DMS53 (cell line): ENCODE measurements around the gene TTN.

ENCODE experiments used
- DNase-seq: peaks from one replicate; lab custom pipeline; 2025; lab: John Stamatoyannopoulos, UW

TTN gene

GRCh38 chr2:178807227-178808008, at the start of gene TTN:
TTN (minus strand) TSS chr2:178807423; CDS start chr2:178804642, 2,781 bp downstream.
- DNase-seq: peak; percentile 51

GRCh38 chr2:178855151-178855550, 47.9 kb upstream of the TTN start:
- DNase-seq: no peak

GRCh38 chr2:178848335-178848734, 41.1 kb upstream of the TTN start:
- DNase-seq: no peak

GRCh38 chr2:178846458-178846802, 39.2 kb upstream of the TTN start:
- no peak for DNase-seq

GRCh38 chr2:178845566-178846457, 38.6 kb upstream of the TTN start:
- no peak for DNase-seq

- DNase-seq: no peak
Measured at GRCh38 chr2:178844701-178845100, 37.5 kb upstream of the TTN start.

- DNase-seq: no peak
Measured at GRCh38 chr2:178844269-178844668, 37.0 kb upstream of the TTN start.

GRCh38 chr2:178843697-178844096, 36.5 kb upstream of the TTN start:
- no peak for DNase-seq

GRCh38 chr2:178836807-178837206, 29.6 kb upstream of the TTN start:
- DNase-seq: no peak

- DNase-seq: no peak
Measured at GRCh38 chr2:178834086-178834485, 26.9 kb upstream of the TTN start.

- DNase-seq: no peak
Measured at GRCh38 chr2:178833382-178833781, 26.2 kb upstream of the TTN start.

- no peak for DNase-seq
Measured at GRCh38 chr2:178830451-178830850, 23.2 kb upstream of the TTN start.

- DNase-seq: no peak
Measured at GRCh38 chr2:178829981-178830380, 22.8 kb upstream of the TTN start.

GRCh38 chr2:178829299-178829960, 22.2 kb upstream of the TTN start:
- DNase-seq: no peak

- DNase-seq: no peak
Measured at GRCh38 chr2:178828486-178828881, 21.3 kb upstream of the TTN start.

GRCh38 chr2:178827739-178828485, 20.7 kb upstream of the TTN start:
- no peak for DNase-seq

- no peak for DNase-seq
Measured at GRCh38 chr2:178827111-178827510, 19.9 kb upstream of the TTN start.

- no peak for DNase-seq
Measured at GRCh38 chr2:178825183-178825582, 18.0 kb upstream of the TTN start.

GRCh38 chr2:178824181-178824580, 17.0 kb upstream of the TTN start:
- DNase-seq: no peak

- no peak for DNase-seq
Measured at GRCh38 chr2:178819992-178820391, 12.8 kb upstream of the TTN start.

GRCh38 chr2:178819147-178819875, 12.1 kb upstream of the TTN start:
- no peak for DNase-seq
